Measurements from ENCODE around the gene NHLRC2.

Gene NHLRC2

GRCh38 chr10:113911839-113912238, 57.4 kb downstream of the NHLRC2 start:
- DNase-seq (ENCODE audit: low read depth) = no peak

DNA sequence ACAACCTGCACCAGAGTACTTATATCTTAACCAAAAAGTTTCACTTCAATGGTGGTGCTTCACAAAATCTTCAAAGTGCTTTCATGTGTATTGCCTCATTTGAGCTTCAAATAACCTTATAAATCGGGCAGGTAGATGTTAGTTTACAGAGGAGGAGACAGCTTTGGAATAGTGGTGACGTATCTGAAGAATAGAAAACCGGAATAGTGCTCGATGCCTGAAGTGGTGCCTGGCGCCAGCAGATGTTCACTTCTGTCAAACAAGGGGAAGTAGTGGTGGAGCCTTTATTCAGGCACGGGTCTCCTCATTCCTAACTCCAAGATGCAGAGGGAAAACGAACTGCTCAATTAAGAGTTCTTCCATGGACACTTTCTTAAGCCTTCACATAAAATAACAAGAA, 58.1 kb downstream of the NHLRC2 start:
- no peak for DNase-seq (ENCODE audit: low read depth)

GRCh38 chr10:113914956-113915355, 60.5 kb downstream of the NHLRC2 start:
- DNase-seq (ENCODE audit: low read depth) = no peak

DNA sequence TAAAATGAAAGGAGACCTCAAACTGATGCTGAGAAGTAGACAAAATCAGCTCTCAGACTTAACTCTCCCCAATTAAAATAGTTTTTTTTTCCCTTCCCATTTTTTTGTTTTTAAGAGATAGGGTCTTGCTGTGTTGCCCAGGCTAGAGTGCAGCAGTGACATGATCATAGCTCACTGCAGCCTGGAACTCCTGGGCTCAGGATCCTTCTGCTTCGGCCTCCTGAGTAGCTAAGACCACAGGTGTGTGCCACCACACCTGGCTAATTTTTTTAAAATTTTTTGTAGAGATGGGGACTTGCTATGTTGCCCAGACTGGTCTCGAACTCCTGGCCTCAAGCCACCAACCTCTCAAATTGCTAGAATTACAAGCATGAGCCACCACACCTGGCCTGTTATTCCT, 61.1 kb downstream of the NHLRC2 start:
- DNase-seq (ENCODE audit: low read depth) = no peak

GRCh38 chr10:113916053-113916452, 61.6 kb downstream of the NHLRC2 start:
- no peak for DNase-seq (ENCODE audit: low read depth)

DNA sequence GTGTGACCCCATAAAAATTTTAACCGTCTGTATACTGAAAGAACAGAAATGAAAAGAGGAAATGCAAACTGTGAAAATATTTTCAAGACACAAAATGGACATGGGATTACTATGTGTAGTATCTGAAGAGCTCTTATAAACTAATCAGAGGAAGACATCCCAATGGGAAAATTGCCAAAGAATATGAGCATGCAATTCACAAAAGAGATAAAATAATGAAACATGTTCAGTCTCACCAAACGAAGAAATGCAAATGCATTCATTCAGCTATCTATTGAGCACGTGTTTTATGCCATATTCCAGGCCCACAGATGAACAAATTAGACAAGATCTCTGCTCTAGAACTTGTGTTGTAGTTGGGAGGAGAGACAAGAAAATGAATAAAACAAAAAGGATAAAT, 63.2 kb downstream of the NHLRC2 start:
- no peak for DNase-seq (ENCODE audit: low read depth)

DNA sequence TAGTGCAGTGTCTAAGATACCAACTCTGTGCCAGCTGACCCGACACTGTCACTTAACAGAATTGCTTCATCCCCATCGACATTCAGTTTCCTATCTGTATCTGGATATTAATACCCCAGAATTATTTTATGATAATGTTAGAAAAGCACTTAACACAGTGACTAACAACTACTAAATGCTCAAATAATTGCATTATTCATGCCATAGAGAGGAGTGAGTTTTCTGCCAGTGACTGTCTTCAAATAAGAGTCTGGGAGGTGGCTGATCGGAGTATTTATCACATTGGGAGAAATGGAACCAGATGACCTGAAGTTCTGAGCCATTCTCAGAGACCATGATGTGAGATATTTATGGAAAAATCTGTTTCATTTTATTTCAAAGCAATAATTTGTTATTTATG, 65.7 kb downstream of the NHLRC2 start:
- DNase-seq (ENCODE audit: low read depth) = no peak

GRCh38 chr10:113920875-113921274, 66.4 kb downstream of the NHLRC2 start:
- DNase-seq (ENCODE audit: low read depth) = no peak

DNA sequence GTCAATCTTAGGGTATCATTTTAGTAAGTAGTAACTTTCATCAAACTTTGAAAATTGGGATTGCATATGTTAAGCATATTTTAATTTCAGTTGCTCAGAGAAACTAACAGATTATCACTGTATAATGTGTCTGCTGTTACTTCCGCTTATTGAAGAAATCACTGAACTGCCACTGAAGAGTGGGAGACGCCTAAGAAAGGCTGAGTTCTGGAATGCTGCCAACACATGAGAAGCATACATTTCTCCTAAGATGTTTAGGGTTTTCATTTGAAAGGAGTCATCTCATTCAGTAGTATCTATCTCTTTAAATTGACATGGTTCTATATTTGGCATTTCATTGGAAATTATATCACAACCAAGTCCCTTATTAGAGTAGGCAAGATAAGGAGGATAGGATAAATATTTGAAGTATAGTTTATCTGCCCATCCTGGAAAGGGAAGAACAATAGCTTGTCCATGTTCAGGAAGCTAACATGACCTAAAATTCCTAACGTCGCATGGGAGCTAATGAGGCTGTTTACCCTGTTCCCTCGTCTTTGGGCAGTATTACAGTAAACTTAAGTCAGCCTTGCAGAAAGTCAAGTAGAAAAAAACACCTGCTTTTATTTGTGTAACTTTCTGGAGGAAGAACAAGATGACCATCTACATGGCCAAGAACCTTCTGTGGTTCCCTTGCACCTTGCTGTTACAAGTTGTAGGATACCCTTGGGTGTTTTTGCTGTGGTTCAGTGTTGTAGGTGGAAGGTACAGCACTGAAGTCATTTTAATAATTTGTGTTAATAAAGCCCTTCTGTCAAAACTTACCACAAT, 67.3 kb downstream of the NHLRC2 start:
- DNase-seq (ENCODE audit: low read depth) = no peak

- DNase-seq (ENCODE audit: low read depth) = no peak
These were observed 68.5 kb downstream of the NHLRC2 start for GRCh38 chr10:113922787-113923570.

DNA sequence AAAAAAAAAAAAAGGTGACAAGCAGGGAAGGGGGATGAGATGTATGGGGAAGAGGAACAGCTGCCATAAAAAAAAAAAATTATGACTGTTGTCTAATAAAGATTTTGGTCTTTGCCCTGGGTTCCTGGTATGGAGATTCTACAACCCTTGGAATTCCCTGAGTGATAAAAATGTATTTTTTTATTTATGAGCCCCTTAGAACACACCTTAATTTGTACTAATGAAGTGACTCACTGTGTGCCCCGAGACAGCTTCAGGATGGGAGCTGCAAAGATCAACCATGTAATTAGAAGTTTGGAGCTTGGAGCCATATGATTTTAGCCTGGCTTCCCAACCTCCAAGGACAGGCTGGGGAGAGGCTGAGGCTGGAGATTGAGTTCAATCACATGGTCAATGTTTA, 69.7 kb downstream of the NHLRC2 start:
- DNase-seq (ENCODE audit: low read depth) = no peak

DNA sequence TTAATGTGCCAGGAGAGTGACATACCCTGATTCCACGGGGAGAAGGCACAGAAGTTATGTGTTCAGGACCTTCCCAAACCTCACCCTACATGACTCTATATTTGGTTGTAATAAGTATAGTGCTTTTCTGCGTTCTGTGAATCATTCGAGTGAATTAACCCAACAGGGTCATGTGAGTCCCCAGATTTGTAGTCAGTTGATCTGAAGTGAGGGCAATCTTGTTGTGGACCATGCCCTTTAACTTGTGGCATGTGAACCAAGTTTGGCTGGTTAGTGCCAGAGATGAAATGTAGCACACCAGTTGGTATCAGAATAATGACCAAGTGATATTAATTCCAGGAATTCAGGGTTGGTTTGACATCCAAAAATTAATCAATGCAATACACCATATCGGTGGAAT, 70.2 kb downstream of the NHLRC2 start:
- DNase-seq (ENCODE audit: low read depth) = no peak

- no peak for DNase-seq (ENCODE audit: low read depth)
These were observed 73.0 kb downstream of the NHLRC2 start for GRCh38 chr10:113927440-113927839.

DNA sequence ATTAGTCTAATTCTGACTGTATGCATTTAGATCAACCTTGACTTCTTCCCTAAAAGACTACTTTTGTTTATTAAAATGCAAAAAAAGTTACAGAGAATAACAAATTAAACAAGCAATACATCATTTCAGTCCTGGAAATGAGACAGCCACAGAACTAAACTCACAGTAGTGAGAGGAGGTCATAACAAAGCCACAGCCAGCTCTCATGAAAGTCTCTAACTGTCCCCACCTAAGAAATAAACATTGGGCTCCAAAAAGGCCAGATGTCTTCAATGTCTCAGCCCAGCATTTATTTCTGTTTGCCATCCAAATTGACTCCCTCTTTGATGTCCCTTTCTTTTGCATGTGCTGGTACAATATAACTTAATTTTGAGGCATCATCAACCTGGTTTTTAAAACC, 74.4 kb downstream of the NHLRC2 start:
- no peak for DNase-seq (ENCODE audit: low read depth)

- no peak for DNase-seq (ENCODE audit: low read depth)
These were observed 75.1 kb downstream of the NHLRC2 start for GRCh38 chr10:113929522-113929921.

DNA sequence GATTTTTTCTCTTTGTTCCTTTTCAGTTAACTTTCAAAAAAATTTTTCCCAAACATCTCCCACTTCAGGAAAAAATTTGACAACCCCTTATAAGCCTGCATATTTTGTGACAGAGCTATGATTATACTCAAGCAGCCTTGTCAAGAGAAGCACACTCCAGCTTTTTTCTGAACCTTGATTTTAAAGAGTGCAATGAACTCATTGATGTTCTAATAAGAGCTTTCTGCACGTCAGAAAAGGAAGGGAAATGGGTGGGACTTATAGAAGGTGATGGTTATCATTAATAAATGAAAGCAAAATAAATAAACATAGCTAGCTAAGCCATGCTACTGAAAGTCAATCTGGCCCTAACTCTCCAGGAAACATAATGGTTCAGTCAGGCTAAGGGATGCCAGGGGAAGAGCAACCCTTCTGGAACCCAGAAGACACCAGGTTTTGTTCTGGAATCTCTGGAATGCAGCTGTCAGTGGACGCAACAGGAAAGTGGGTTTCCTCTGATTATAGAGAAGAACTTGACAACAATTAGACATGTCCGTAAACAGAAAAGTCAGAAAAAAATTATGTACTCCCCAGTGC, 76.1 kb downstream of the NHLRC2 start:
- DNase-seq (ENCODE audit: low read depth) = no peak

DNA sequence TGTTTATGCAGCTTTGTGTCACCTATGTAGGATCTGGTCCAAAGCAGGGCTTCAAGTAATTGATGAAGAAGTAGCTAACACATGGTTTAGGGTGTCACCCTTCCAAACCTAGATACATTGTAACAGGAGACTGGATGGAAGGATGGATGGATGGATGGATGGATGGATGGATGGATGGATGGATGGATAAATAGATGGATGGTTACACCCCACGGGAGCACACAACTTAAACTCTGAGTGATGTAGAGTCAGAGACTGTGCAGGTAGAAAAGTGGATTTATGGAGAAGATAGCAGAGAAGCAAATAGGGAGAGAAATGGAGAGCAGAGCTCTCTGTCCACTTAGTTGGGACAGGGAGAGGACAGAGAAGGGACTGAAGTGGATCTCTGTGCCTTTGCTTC, 78.4 kb downstream of the NHLRC2 start:
- DNase-seq (ENCODE audit: low read depth) = no peak

DNA sequence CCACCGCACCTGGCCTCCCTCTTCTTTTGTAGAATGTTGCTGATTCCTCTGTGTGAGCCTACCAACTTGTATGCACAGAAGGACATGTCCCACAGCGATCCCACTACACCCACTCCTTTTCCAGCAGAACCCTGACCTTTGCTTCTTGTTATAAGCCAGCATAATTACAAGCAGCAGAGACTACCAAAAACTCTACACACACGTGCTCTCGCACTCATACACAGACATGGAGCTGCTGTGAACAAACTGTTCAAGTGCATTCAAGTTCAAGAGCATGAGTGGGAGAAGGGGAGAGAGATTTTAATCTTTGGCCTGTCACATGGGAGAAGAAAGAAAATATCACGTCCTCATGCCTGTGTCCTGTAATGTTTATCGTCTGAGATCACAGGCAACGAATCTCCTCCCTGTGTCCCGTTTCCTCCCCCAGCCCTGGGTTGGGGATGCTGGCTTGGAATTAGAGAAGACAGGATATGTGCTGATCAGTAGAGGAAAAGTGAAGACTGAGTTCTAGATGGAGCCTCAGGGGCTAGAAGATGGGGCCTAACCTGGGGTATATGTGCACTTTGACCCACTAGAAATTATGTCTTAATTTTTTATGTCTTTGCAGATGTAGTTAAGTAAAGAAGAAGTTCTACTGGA, 79.6 kb downstream of the NHLRC2 start:
- DNase-seq (ENCODE audit: low read depth) = no peak

DNA sequence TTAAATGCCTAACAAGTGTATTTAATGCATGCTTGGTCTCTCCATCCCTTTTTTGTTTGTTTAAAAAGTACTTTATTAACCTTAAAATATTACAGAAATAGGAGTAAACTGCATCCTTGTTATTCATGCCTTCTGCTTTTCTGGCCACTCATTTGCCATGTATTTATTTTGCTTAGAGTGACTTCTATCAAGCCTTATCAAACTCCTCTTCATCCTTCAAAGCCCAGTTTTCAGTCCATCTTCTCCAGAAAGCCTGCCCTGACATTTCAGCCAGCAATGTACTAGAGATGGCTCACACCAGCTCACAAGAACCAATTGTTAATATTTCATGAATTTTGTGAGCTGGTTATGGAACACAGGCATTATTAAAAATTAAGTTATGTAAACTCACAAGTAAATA, 82.8 kb downstream of the NHLRC2 start:
- DNase-seq (ENCODE audit: low read depth) = no peak

- DNase-seq (ENCODE audit: low read depth) = no peak
These were observed 83.3 kb downstream of the NHLRC2 start for GRCh38 chr10:113937756-113938155.

GRCh38 chr10:113939212-113939860, 84.9 kb downstream of the NHLRC2 start:
- no peak for DNase-seq (ENCODE audit: low read depth)

- no peak for DNase-seq (ENCODE audit: low read depth)
These were observed 86.7 kb downstream of the NHLRC2 start for GRCh38 chr10:113941140-113941539.

All from CMK (cell line).